OCI-LY7 (cell line): ENCODE measurements around the gene SLC25A21.

ENCODE experiments used
- EZH2phosphoT487 ChIP-seq: fragments of 200-600 bp; sonication (generic); IDR thresholded peaks from 2 replicates; pipeline ENCODE4 v1.6.1; 2018; ENCODE audit warnings: low read depth, borderline replicate concordance, mild to moderate bottlenecking, mixed run types, antibody characterized with exemption, low read length, moderate library complexity, mixed read lengths
- TF ChIP-seq, protein P1 (sequence below): fragments of 200-600 bp; sonication (generic); conservative IDR thresholded peaks from 2 replicates; pipeline ENCODE4 v1.5.1; 2014; ENCODE audit warnings: mild to moderate bottlenecking, antibody characterized with exemption, low read length, moderate library complexity, mixed read lengths

DNA sequence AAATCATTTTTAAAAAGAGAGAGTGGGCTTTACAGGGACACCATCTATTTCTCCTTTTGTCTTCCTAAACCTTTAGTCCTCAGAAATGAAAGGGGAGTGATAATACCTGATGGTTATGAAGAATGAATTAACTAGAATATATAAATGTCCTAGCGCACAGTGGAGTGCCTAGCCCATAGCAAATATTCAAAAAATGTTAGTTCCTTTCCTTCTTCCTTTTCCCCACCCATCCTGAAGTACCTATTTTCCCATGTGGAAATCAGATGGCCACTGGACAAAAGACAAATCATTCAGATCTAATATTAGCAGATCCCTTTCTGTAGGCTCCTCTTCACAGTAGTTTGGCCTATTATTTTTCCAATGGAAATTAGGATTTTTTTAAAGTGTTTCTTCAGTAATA is 90.0 kb downstream of the SLC25A21 start:
- TF ChIP-seq, protein P1, sequence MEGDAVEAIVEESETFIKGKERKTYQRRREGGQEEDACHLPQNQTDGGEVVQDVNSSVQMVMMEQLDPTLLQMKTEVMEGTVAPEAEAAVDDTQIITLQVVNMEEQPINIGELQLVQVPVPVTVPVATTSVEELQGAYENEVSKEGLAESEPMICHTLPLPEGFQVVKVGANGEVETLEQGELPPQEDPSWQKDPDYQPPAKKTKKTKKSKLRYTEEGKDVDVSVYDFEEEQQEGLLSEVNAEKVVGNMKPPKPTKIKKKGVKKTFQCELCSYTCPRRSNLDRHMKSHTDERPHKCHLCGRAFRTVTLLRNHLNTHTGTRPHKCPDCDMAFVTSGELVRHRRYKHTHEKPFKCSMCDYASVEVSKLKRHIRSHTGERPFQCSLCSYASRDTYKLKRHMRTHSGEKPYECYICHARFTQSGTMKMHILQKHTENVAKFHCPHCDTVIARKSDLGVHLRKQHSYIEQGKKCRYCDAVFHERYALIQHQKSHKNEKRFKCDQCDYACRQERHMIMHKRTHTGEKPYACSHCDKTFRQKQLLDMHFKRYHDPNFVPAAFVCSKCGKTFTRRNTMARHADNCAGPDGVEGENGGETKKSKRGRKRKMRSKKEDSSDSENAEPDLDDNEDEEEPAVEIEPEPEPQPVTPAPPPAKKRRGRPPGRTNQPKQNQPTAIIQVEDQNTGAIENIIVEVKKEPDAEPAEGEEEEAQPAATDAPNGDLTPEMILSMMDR, result no peak
- no peak for TF ChIP-seq EZH2phosphoT487
